ENCODE data around the gene TASOR2.

Gene TASOR2

GRCh38 chr10:5668429-5668828 is 16.2 kb upstream of the TASOR2 start:
- in situ Hi-C loops (cut with MboI; ENCODE audit: low pct_unique_long_range_greater_than_20kb, low sequenced_read_pairs, unreplicated experiment), result no loop called here
- TF ChIP-seq CTCF (IDR thresholded peaks at IDR 0.05; ENCODE audit: extremely low read depth, insufficient read depth, missing control alignments), result no peak
- DNase-seq (ENCODE audit: low spot score), result no peak

GRCh38 chr10:5669604-5670003 is 15.0 kb upstream of the TASOR2 start:
- TF ChIP-seq CTCF (IDR thresholded peaks at IDR 0.05; ENCODE audit: extremely low read depth, insufficient read depth, missing control alignments), result no peak
- no peak for DNase-seq (ENCODE audit: low spot score)
- in situ Hi-C loops (cut with MboI; ENCODE audit: low pct_unique_long_range_greater_than_20kb, low sequenced_read_pairs, unreplicated experiment), result no loop called here

- in situ Hi-C loops (cut with MboI; ENCODE audit: low pct_unique_long_range_greater_than_20kb, low sequenced_read_pairs, unreplicated experiment), result no loop called here
- DNase-seq (ENCODE audit: low spot score), result no peak
- no peak for TF ChIP-seq CTCF (IDR thresholded peaks at IDR 0.05; ENCODE audit: extremely low read depth, insufficient read depth, missing control alignments)
Measured at GRCh38 chr10:5670662-5671375, 13.8 kb upstream of the TASOR2 start.

- in situ Hi-C loops (cut with MboI; ENCODE audit: low pct_unique_long_range_greater_than_20kb, low sequenced_read_pairs, unreplicated experiment), result no loop called here
- no peak for TF ChIP-seq CTCF (IDR thresholded peaks at IDR 0.05; ENCODE audit: extremely low read depth, insufficient read depth, missing control alignments)
- no peak for DNase-seq (ENCODE audit: low spot score)
Measured at GRCh38 chr10:5678397-5679036, 6.1 kb upstream of the TASOR2 start.

GRCh38 chr10:5679037-5679435 is 5.6 kb upstream of the TASOR2 start:
- DNase-seq (ENCODE audit: low spot score), result no peak
- in situ Hi-C loops (cut with MboI; ENCODE audit: low pct_unique_long_range_greater_than_20kb, low sequenced_read_pairs, unreplicated experiment), result no loop called here
- TF ChIP-seq CTCF (IDR thresholded peaks at IDR 0.05; ENCODE audit: extremely low read depth, insufficient read depth, missing control alignments), result no peak

GRCh38 chr10:5679606-5680005 is 5.0 kb upstream of the TASOR2 start:
- TF ChIP-seq CTCF (IDR thresholded peaks at IDR 0.05; ENCODE audit: extremely low read depth, insufficient read depth, missing control alignments), result no peak
- DNase-seq (ENCODE audit: low spot score), result no peak
- in situ Hi-C loops (cut with MboI; ENCODE audit: low pct_unique_long_range_greater_than_20kb, low sequenced_read_pairs, unreplicated experiment), result no loop called here

Measured in GM13977 (cell line).